ENCODE data around the gene HS6ST1. TPM values are rescaled to one million over a fixed set of nuclear protein-coding genes. Genes with fewer than 3 reads are reported as not detected.

HS6ST1 gene
- total and polyA plus RNA-seq, 2 donors (not counting 1 experiment from before 2014, with no cell fraction given): 7.8 to 22.7 TPM

DNA sequence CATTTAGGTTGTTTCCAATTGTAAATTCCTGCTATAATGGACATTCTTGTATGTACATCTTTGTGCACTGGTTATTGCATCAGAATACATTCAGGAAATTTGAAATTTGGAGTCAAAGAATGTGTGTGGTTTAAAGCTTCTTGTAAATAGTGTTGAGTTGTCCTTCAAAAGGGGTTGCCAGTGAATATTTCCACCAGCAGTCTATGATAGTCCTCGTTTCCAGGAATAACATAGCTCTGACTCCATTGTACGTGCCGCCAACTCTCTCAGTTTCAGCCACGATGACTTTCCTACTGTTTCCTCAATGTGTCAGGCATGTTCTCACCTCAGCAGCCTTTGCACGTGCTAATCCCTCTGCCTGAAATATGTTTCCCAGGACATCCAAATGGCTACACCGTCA lies 10.9 kb upstream of the HS6ST1 start:
- intact Hi-C loops (cut with micrococcal nuclease): no loop called here
- Histone ChIP-seq H3K4me2 (replicated peaks; ENCODE audit: low read depth, low read length, poor library complexity, severe bottlenecking) (no peak overlapping the region), H3K9me3 (ENCODE audit: control extremely low read depth in 1 of 3, control insufficient read depth in 2 of 3, insufficient read depth in 1 of 3, low read length in 2 of 3) (peaks cover 0 to 15% (median 5%) of the 10 kb centered on the region in 3 donors), H3K79me2 (ENCODE audit: control insufficient read depth, insufficient read depth, low read length) (no peaks in the 10 kb centered on the region), H3K4me1 (ENCODE audit: control insufficient read depth in 2 of 2, insufficient read depth in 2 of 2, low read length in 2 of 2) (no peaks in the 10 kb centered on the region), H3K27ac (ENCODE audit: low read length in 2 of 2) (no peak overlapping the region), H3K27me3 (replicated peaks in 1 of 4; ENCODE audit: control extremely low read depth in 1 of 4, control insufficient read depth in 3 of 4, insufficient read depth in 4 of 4, low read length in 3 of 4) (no peaks in the 10 kb centered on the region), H3K4me3 (ENCODE audit: control extremely low read depth in 1 of 5, extremely low read depth in 1 of 5, insufficient read depth in 1 of 5, low read depth in 2 of 5, low read length in 4 of 5) (no peak overlapping the region), H3K9ac (ENCODE audit: low read length) (no peak overlapping the region), H4K20me1 (ENCODE audit: control insufficient read depth, insufficient read depth, low read length, poor library complexity, severe bottlenecking) (no peaks in the 10 kb centered on the region), H2AFZ (ENCODE audit: insufficient read depth, low read depth, low read length, poor library complexity, severe bottlenecking) (no peak overlapping the region), H3K36me3 (replicated peaks in 1 of 2; ENCODE audit: control extremely low read depth in 1 of 2, control insufficient read depth in 1 of 2, extremely low read depth in 1 of 2, insufficient read depth in 2 of 2, low read length in 1 of 2) (no peaks in the 10 kb centered on the region)
- ATAC-seq (ENCODE audit: low read depth) (no peak), DNase-seq (no peak)
- CTCF ChIA-PET: no interaction called here
- WGBS (ENCODE audit: insufficient coverage): 83% methylated on average over 6 of the region's 6 CpGs
- Mint-ChIP-seq H3K27ac (no peak overlapping the region), H3K4me3 (no peak overlapping the region), H3K4me1 (no peaks in the 10 kb centered on the region), H3K9me3 (ENCODE audit: insufficient read depth) (peaks cover 10% of the 10 kb centered on the region), H3K27me3 (peaks cover 3% of the 10 kb centered on the region)
- POLR2A ChIA-PET: no interaction called here
- TF ChIP-seq CTCF (IDR thresholded peaks at IDR 0.05) (no peak), EZH2 (IDR thresholded peaks at IDR 0.05; ENCODE audit: borderline replicate concordance, insufficient read depth, low read depth, low read length, poor library complexity, severe bottlenecking) (no peak)

- H3K9me3 ChIP-seq (ENCODE audit: control extremely low read depth in 1 of 3, control insufficient read depth in 2 of 3, insufficient read depth in 1 of 3, low read length in 2 of 3): peaks cover 0 to 11% (median under 1%) of the 10 kb centered on the region in 3 donors
- no peaks in the 10 kb centered on the region for H3K27me3 ChIP-seq (replicated peaks in 1 of 4; ENCODE audit: control extremely low read depth in 1 of 4, control insufficient read depth in 3 of 4, insufficient read depth in 4 of 4, low read length in 3 of 4)
- no peak for DNase-seq
- no peaks in the 10 kb centered on the region for H3K36me3 ChIP-seq (replicated peaks in 1 of 2; ENCODE audit: control extremely low read depth in 1 of 2, control insufficient read depth in 1 of 2, extremely low read depth in 1 of 2, insufficient read depth in 2 of 2, low read length in 1 of 2)
- ChIA-PET CTCF (no interaction called here), POLR2A (no interaction called here)
- no peak for TF ChIP-seq CTCF (IDR thresholded peaks at IDR 0.05)
- TF ChIP-seq EZH2 (IDR thresholded peaks at IDR 0.05; ENCODE audit: borderline replicate concordance, insufficient read depth, low read depth, low read length, poor library complexity, severe bottlenecking): no peak
- H2AFZ ChIP-seq (ENCODE audit: insufficient read depth, low read depth, low read length, poor library complexity, severe bottlenecking): no peak overlapping the region
- H3K9ac ChIP-seq (ENCODE audit: low read length): no peak overlapping the region
- H3K79me2 ChIP-seq (ENCODE audit: control insufficient read depth, insufficient read depth, low read length): no peaks in the 10 kb centered on the region
- H3K4me2 ChIP-seq (replicated peaks; ENCODE audit: low read depth, low read length, poor library complexity, severe bottlenecking): no peak overlapping the region
- H3K4me1 ChIP-seq (ENCODE audit: control insufficient read depth in 2 of 2, insufficient read depth in 2 of 2, low read length in 2 of 2): peaks cover 1 to 3% of the 10 kb centered on the region in 2 donors
- peaks cover 5% of the 10 kb centered on the region for H3K4me1 Mint-ChIP-seq
- H3K4me3 Mint-ChIP-seq: no peak overlapping the region
- no peak overlapping the region for H3K27ac Mint-ChIP-seq
- no peak for ATAC-seq (ENCODE audit: low read depth)
- WGBS (ENCODE audit: insufficient coverage): 98% methylated on average over 7 of the region's 11 CpGs
- H3K9me3 Mint-ChIP-seq (ENCODE audit: insufficient read depth): peaks cover 10% of the 10 kb centered on the region
- intact Hi-C loops (cut with micrococcal nuclease): no loop called here
- no peak overlapping the region for H3K4me3 ChIP-seq (ENCODE audit: control extremely low read depth in 1 of 5, extremely low read depth in 1 of 5, insufficient read depth in 1 of 5, low read depth in 2 of 5, low read length in 4 of 5)
- H3K27me3 Mint-ChIP-seq: no peaks in the 10 kb centered on the region
- H4K20me1 ChIP-seq (ENCODE audit: control insufficient read depth, insufficient read depth, low read length, poor library complexity, severe bottlenecking): no peaks in the 10 kb centered on the region
- no peak overlapping the region for H3K27ac ChIP-seq (ENCODE audit: low read length in 2 of 2)
These were observed 8.7 kb upstream of the HS6ST1 start for GRCh38 chr2:128327180-128327964.

Data from B cell (primary cell).